Jurkat, Clone E6-1 (cell line): ENCODE data around the gene UBTF.

Source experiments
- DNase-seq: peaks from one replicate; pipeline ENCODE4 v3.0.0-alpha.2; 2011; ENCODE audit warnings: low read depth, low spot score
- H3K4me3 ChIP-seq: 2 replicates; pipeline ENCODE4 v1.5.1; 2011; ENCODE audit warnings: mild to moderate bottlenecking, low read length, control low read depth, moderate library complexity

The UBTF gene

GRCh38 chr17:44203731-44204440 is 15.6 kb downstream of the UBTF start:
- peak; percentile 88 for DNase-seq

GRCh38 chr17:44202756-44203155 is 16.7 kb downstream of the UBTF start:
- no peak for DNase-seq
- H3K4me3 ChIP-seq = no peak overlapping the region

More at GRCh38 chr17:44203731-44204440, 15.6 kb downstream of the UBTF start:
- no peak overlapping the region for H3K4me3 ChIP-seq

- DNase-seq = no peak
- peak overlapping the region; percentile 83 for H3K4me3 ChIP-seq
Measured at GRCh38 chr17:44200478-44201155, 18.9 kb downstream of the UBTF start.

GRCh38 chr17:44199553-44200477 is 19.7 kb downstream of the UBTF start, which contains the start of gene ATXN7L3:
Gene ATXN7L3, minus strand, starts transcription at chr17:44199884. Its CDS starts 1,814 bp downstream, at chr17:44198070.
- peak; percentile 95 for DNase-seq
- H3K4me3 ChIP-seq = peak within 1 kb of the TSS; percentile 83

- DNase-seq = no peak
- H3K4me3 ChIP-seq = peak overlapping the region; percentile 68
Measured at GRCh38 chr17:44198721-44199552, 20.5 kb downstream of the UBTF start.

- H3K4me3 ChIP-seq = peak overlapping the region; percentile 68
- DNase-seq = peak; percentile 76
Measured at GRCh38 chr17:44197980-44198720, 21.3 kb downstream of the UBTF start.

- H3K4me3 ChIP-seq = no peak overlapping the region
- no peak for DNase-seq
Measured at GRCh38 chr17:44197107-44197506, 22.4 kb downstream of the UBTF start.

GRCh38 chr17:44193326-44194084 is 26.0 kb downstream of the UBTF start:
- DNase-seq = no peak
- H3K4me3 ChIP-seq = no peak overlapping the region

- no peak overlapping the region for H3K4me3 ChIP-seq
- no peak for DNase-seq
Measured at GRCh38 chr17:44192750-44193149, 26.7 kb downstream of the UBTF start.

GRCh38 chr17:44191941-44192496 is 27.5 kb downstream of the UBTF start:
- H3K4me3 ChIP-seq = no peak overlapping the region

GRCh38 chr17:44191369-44191768 is 28.1 kb downstream of the UBTF start:
- no peak overlapping the region for H3K4me3 ChIP-seq
- no peak for DNase-seq

More at GRCh38 chr17:44191941-44192496, 27.5 kb downstream of the UBTF start:
- DNase-seq = no peak

GRCh38 chr17:44190481-44190880 is 29.0 kb downstream of the UBTF start:
- no peak for DNase-seq
- H3K4me3 ChIP-seq = no peak overlapping the region

- no peak for DNase-seq
- H3K4me3 ChIP-seq = no peak overlapping the region
Measured at GRCh38 chr17:44188576-44189403, 30.7 kb downstream of the UBTF start.

- peak overlapping the region; percentile 78 for H3K4me3 ChIP-seq
- DNase-seq = no peak
Measured at GRCh38 chr17:44187131-44187899, 32.2 kb downstream of the UBTF start.

GRCh38 chr17:44186307-44187130 is 33.0 kb downstream of the UBTF start, which contains the start of gene TMUB2:
Gene TMUB2, plus strand, starts transcription at chr17:44186972. Its CDS starts 737 bp downstream, at chr17:44187709.
- peak; percentile 99 for DNase-seq
- peak within 1 kb of the TSS; percentile 78 for H3K4me3 ChIP-seq
